BE2C (cell line): ENCODE data around the gene MAN1B1.

Experiments used
- DNase-seq: peaks from one replicate; pipeline ENCODE4 v3.0.0-alpha.2; 2020
- H3K27me3 ChIP-seq: fragments of 250-450 bp; sonication (Bioruptor Pico); 2 replicates; pipeline ENCODE4 v1.5.1; 2020; ENCODE audit warnings: mild to moderate bottlenecking
- H3K36me3 ChIP-seq: fragments of 250-450 bp; sonication (Bioruptor Pico); 2 replicates; pipeline ENCODE4 v1.5.1; 2020; ENCODE audit warnings: mild to moderate bottlenecking
- H3K4me1 ChIP-seq: fragments of 250-450 bp; sonication (Bioruptor Pico); 2 replicates; pipeline ENCODE4 v1.5.1; 2020
- H3K4me3 ChIP-seq: 2 replicates; pipeline ENCODE4 v1.5.1; 2011; ENCODE audit warnings: low read depth, low read length
- H3K9me3 ChIP-seq: fragments of 250-450 bp; sonication (Bioruptor Pico); 2 replicates; pipeline ENCODE4 v1.5.1; 2020
- CTCF ChIP-seq: IDR thresholded peaks from 2 replicates; pipeline ENCODE4 v1.5.1; 2012; ENCODE audit warnings: mild to moderate bottlenecking, low read depth, low read length

MAN1B1 gene

GRCh38 chr9:137152844-137153405 lies 66.1 kb downstream of the MAN1B1 start:
- peaks cover 9% of the 10 kb centered on the region for H3K4me1 ChIP-seq
- DNase-seq = no peak
- TF ChIP-seq CTCF = no peak

GRCh38 chr9:137156567-137157375 lies 70.0 kb downstream of the MAN1B1 start:
- peak; percentile 54 for DNase-seq
- no peaks in the 10 kb centered on the region; the same call in 1 of the 2 replicates for H3K4me1 ChIP-seq
- no peaks in the 10 kb centered on the region for H3K9me3 ChIP-seq
- no peaks in the 10 kb centered on the region for H3K27me3 ChIP-seq
- no peaks in the 10 kb centered on the region for H3K36me3 ChIP-seq
- no peak overlapping the region for H3K4me3 ChIP-seq
- no peak for TF ChIP-seq CTCF

More at GRCh38 chr9:137152844-137153405, 66.1 kb downstream of the MAN1B1 start:
- no peak overlapping the region for H3K4me3 ChIP-seq
- no peaks in the 10 kb centered on the region for H3K36me3 ChIP-seq
- H3K9me3 ChIP-seq = no peaks in the 10 kb centered on the region
- no peaks in the 10 kb centered on the region for H3K27me3 ChIP-seq

- Histone ChIP-seq H3K9me3 (no peaks in the 10 kb centered on the region), H3K36me3 (no peaks in the 10 kb centered on the region), H3K4me3 (no peak overlapping the region), H3K27me3 (no peaks in the 10 kb centered on the region), H3K4me1 (no peaks in the 10 kb centered on the region; the same call in 1 of the 2 replicates)
- DNase-seq = no peak
- TF ChIP-seq CTCF = no peak
Measured at GRCh38 chr9:137157618-137158415, 71.0 kb downstream of the MAN1B1 start.

GRCh38 chr9:137158625-137159024 lies 71.8 kb downstream of the MAN1B1 start:
- H3K27me3 ChIP-seq = 0 out of 2 replicates have a peak, but pooled peaks cover under 1% of the 10 kb centered on the region
- no peaks in the 10 kb centered on the region; the same call in 1 of the 2 replicates for H3K4me1 ChIP-seq
- no peak for DNase-seq
- no peaks in the 10 kb centered on the region for H3K9me3 ChIP-seq
- H3K36me3 ChIP-seq = no peaks in the 10 kb centered on the region
- H3K4me3 ChIP-seq = no peak overlapping the region
- no peak for TF ChIP-seq CTCF
